ENCODE results near the gene CLCN5.

CLCN5 gene

GRCh38 chrX:50117476-50117875 is 195.1 kb downstream of the CLCN5 start:
- FAIRE-seq (no peak), DNase-seq (ENCODE audit: extremely low spot score, insufficient read length, low read depth) (no peak)

GRCh38 chrX:50125480-50125879 is 203.1 kb downstream of the CLCN5 start:
- DNase-seq (ENCODE audit: extremely low spot score, insufficient read length, low read depth): no peak
- no peak for FAIRE-seq

- no peak for FAIRE-seq
- DNase-seq (ENCODE audit: extremely low spot score, insufficient read length, low read depth): no peak
Observed at GRCh38 chrX:50147972-50148371, 225.6 kb downstream of the CLCN5 start.

Data from GM18507 (cell line).